Glutamatergic neuron (in vitro differentiated cells): ENCODE measurements around the gene PSMD3. TPM values are rescaled to one million over a fixed set of nuclear protein-coding genes. Genes with fewer than 3 reads are reported as not detected.

Source experiments
- DNase-seq: peaks from one replicate; pipeline ENCODE4 v3.0.0; 2022
- H3K27ac Mint-ChIP-seq: one replicate; pipeline ENCODE4 v1.8.0; 2020; ENCODE audit warnings: mild to moderate bottlenecking, mixed read lengths, inconsistent platforms; ENCODE audit not compliant: unreplicated experiment
- H3K27me3 Mint-ChIP-seq: one replicate; pipeline ENCODE4 v1.8.0; 2020; ENCODE audit warnings: mild to moderate bottlenecking, moderate library complexity, mixed read lengths, inconsistent platforms; ENCODE audit not compliant: unreplicated experiment
- H3K36me3 Mint-ChIP-seq: one replicate; pipeline ENCODE4 v1.8.0; 2020; ENCODE audit warnings: mild to moderate bottlenecking, mixed read lengths, inconsistent platforms; ENCODE audit not compliant: unreplicated experiment
- H3K4me1 Mint-ChIP-seq: one replicate; pipeline ENCODE4 v1.8.0; 2020; ENCODE audit warnings: mild to moderate bottlenecking, low read depth, mixed read lengths, inconsistent platforms; ENCODE audit not compliant: unreplicated experiment
- H3K4me3 Mint-ChIP-seq: one replicate; pipeline ENCODE4 v1.8.0; 2020; ENCODE audit warnings: mild to moderate bottlenecking, mixed read lengths, inconsistent platforms; ENCODE audit not compliant: unreplicated experiment
- H3K9me3 Mint-ChIP-seq: one replicate; pipeline ENCODE4 v1.8.0; 2020; ENCODE audit warnings: mild to moderate bottlenecking, moderate library complexity, mixed read lengths, inconsistent platforms; ENCODE audit not compliant: unreplicated experiment
- total RNA-seq: library from RNA; stranded (reverse); fragmentation: NEBNext Ultra II Directional; extraction: Animal tissue kit (Norgen Biotek cat#: 25700); gene quantifications from one replicate; pipeline ENCODE4 v1.2.1, GENCODE V29; 2021; ENCODE audit not compliant: unreplicated experiment
- TF ChIP-seq, protein P1 (sequence below): fragments of 200-600 bp; sonication (generic); IDR thresholded peaks from one replicate; pipeline ENCODE4 v1.5.0; 2021; ENCODE audit not compliant: partially characterized antibody, unreplicated experiment

The PSMD3 gene
- total RNA-seq, 1 donor from 2014 or later: 113 TPM

GRCh38 chr17:39966771-39967170, 13.8 kb upstream of the PSMD3 start:
- Mint-ChIP-seq H3K4me1 (no peaks in the 10 kb centered on the region), H3K9me3 (peaks cover 3% of the 10 kb centered on the region), H3K4me3 (no peak overlapping the region), H3K27me3 (peaks cover 13% of the 10 kb centered on the region), H3K36me3 (no peaks in the 10 kb centered on the region), H3K27ac (no peak overlapping the region)
- TF ChIP-seq, protein P1, sequence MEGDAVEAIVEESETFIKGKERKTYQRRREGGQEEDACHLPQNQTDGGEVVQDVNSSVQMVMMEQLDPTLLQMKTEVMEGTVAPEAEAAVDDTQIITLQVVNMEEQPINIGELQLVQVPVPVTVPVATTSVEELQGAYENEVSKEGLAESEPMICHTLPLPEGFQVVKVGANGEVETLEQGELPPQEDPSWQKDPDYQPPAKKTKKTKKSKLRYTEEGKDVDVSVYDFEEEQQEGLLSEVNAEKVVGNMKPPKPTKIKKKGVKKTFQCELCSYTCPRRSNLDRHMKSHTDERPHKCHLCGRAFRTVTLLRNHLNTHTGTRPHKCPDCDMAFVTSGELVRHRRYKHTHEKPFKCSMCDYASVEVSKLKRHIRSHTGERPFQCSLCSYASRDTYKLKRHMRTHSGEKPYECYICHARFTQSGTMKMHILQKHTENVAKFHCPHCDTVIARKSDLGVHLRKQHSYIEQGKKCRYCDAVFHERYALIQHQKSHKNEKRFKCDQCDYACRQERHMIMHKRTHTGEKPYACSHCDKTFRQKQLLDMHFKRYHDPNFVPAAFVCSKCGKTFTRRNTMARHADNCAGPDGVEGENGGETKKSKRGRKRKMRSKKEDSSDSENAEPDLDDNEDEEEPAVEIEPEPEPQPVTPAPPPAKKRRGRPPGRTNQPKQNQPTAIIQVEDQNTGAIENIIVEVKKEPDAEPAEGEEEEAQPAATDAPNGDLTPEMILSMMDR: no peak
- DNase-seq: no peak

DNA sequence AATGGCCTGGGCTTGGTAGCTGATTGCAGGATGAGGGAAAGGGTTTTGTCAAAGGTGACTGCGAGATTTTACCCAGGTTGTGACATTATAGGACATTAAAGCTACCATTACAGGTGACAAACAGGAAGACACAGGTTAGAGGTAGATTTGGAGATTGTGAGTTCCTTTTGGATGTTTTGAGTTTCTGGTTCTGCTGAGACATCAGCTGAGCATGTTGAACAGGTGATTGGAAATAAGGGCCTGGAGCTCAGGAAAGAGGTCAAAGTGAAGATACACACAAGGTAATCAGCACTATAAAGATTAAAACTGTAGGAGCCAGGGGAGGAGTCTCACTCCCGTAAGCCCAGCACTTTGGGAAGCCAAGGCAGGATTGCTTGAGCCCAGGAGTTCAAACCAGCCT, 11.8 kb upstream of the PSMD3 start:
- Mint-ChIP-seq H3K4me1 (no peaks in the 10 kb centered on the region), H3K4me3 (no peak overlapping the region), H3K9me3 (peaks cover 3% of the 10 kb centered on the region), H3K27me3 (peaks cover 10% of the 10 kb centered on the region), H3K36me3 (no peaks in the 10 kb centered on the region), H3K27ac (no peak overlapping the region)
- DNase-seq: no peak
- TF ChIP-seq, protein P1: no peak

- TF ChIP-seq, protein P1: no peak
- no peaks in the 10 kb centered on the region for H3K36me3 Mint-ChIP-seq
- no peaks in the 10 kb centered on the region for H3K9me3 Mint-ChIP-seq
- H3K27ac Mint-ChIP-seq: no peak overlapping the region
- H3K4me1 Mint-ChIP-seq: no peaks in the 10 kb centered on the region
- no peak for DNase-seq
- H3K27me3 Mint-ChIP-seq: peaks cover 10% of the 10 kb centered on the region
- no peak overlapping the region for H3K4me3 Mint-ChIP-seq
Measured at GRCh38 chr17:39969375-39969774, 11.2 kb upstream of the PSMD3 start.

DNA sequence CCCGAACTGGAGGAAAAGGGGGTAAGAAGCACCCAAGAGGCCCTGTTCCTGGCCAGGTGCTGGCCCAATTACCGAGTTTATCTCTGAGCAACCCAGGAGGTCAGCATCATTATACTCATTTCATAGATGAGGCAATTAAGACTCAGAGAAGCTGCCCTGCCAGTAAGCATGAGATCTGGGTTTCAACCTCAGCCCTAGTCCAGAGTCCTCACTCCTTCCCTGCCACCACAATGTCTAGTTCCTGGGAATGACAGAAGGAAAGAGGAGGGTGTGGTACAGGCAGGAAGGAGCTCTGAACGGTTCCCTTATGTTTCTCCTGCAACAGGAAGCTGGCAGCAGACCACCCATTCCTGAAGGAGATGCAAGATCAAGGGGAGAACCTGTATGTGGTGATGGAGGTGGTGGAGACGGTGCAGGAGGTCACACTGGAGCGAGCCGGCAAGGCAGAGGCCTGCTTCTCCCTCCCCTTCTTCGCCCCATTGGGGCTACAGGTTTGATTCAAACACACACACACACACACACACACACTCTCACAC, 10.4 kb upstream of the PSMD3 start:
- Mint-ChIP-seq H3K36me3 (no peaks in the 10 kb centered on the region), H3K4me3 (no peak overlapping the region)
- TF ChIP-seq, protein P1: no peak

GRCh38 chr17:39971076-39971603, 9.5 kb upstream of the PSMD3 start:
- DNase-seq: no peak
- Mint-ChIP-seq H3K4me1 (peaks cover 4% of the 10 kb centered on the region), H3K9me3 (no peaks in the 10 kb centered on the region), H3K27ac (no peak overlapping the region), H3K4me3 (no peak overlapping the region), H3K27me3 (peaks cover 10% of the 10 kb centered on the region), H3K36me3 (no peaks in the 10 kb centered on the region)
- TF ChIP-seq, protein P1: no peak

More for the DNA sequence above, 10.4 kb upstream of the PSMD3 start:
- Mint-ChIP-seq H3K27ac (no peak overlapping the region), H3K9me3 (no peaks in the 10 kb centered on the region), H3K4me1 (no peaks in the 10 kb centered on the region), H3K27me3 (peaks cover 10% of the 10 kb centered on the region)
- no peak for DNase-seq
